ENCODE results near the gene SDR39U1. TPM values are rescaled to one million over a fixed set of nuclear protein-coding genes. Genes with fewer than 3 reads are reported as not detected.
"Not testable (repeated sequence)": the region's sequence is repeated elsewhere in the genome, so short reads cannot be mapped to it uniquely, and the experiment has no call there.

The SDR39U1 gene
- total RNA-seq, 2 experiments from 2014 or later: 43.6 to 55.5 TPM

DNA sequence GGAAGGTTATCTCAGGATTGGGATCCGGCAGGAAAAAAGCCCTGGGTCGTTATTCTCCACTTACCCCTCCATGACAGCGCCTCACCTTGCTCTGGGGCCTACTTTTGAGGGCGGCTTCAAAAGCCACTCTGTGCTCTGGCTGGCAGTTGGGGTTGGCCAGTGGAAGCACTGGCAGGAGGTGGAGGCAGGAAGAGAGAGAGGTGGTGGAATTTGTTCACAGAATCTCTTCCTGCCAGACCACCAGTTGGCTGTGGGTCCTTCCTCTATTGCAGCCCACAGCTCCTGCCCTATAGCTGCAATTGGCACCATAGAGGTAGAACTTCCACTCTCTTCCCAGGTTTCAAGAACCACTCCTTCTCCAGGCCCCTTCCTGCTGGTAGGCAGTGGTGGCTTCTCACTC, 32.7 kb upstream of the SDR39U1 start:
- Mint-ChIP-seq H3K27me3 (no peaks in the 10 kb centered on the region), H3K9me3 (peaks cover 2% of the 10 kb centered on the region), H3K4me1 (ENCODE audit: low read depth) (no peaks in the 10 kb centered on the region), H3K27ac (no peak overlapping the region), H3K36me3 (ENCODE audit: low read depth) (no peaks in the 10 kb centered on the region), H3K4me3 (no peak overlapping the region)
- intact Hi-C loops (cut with micrococcal nuclease): no loop called here
- no peak for DNase-seq
- ATAC-seq: no peak
- ChIA-PET CTCF (no interaction called here), POLR2A (no interaction called here)
- TF ChIP-seq, protein P1, sequence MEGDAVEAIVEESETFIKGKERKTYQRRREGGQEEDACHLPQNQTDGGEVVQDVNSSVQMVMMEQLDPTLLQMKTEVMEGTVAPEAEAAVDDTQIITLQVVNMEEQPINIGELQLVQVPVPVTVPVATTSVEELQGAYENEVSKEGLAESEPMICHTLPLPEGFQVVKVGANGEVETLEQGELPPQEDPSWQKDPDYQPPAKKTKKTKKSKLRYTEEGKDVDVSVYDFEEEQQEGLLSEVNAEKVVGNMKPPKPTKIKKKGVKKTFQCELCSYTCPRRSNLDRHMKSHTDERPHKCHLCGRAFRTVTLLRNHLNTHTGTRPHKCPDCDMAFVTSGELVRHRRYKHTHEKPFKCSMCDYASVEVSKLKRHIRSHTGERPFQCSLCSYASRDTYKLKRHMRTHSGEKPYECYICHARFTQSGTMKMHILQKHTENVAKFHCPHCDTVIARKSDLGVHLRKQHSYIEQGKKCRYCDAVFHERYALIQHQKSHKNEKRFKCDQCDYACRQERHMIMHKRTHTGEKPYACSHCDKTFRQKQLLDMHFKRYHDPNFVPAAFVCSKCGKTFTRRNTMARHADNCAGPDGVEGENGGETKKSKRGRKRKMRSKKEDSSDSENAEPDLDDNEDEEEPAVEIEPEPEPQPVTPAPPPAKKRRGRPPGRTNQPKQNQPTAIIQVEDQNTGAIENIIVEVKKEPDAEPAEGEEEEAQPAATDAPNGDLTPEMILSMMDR (IDR thresholded peaks at IDR 0.05): no peak

DNA sequence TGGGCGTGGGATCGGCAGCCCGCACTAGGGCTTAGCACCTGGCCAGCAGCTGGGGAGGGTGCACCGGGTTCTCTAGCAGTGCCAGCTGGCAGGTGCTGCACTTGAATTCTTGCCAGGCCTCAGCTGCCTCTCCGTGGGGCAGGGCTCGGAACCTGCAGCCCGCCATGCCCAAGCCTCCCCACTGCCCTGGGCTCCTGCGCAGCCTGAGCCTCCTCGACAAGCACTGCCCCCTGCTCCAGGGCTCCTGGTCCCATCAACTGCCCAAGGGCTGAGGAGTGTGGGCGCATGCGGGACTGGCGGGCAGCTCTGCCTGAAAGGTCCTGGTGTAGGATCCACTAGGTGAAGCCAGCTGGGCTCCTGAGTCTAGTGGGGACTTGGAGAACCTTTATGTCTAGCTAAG, 30.6 kb upstream of the SDR39U1 start:
- H3K36me3 Mint-ChIP-seq (ENCODE audit: low read depth): no peaks in the 10 kb centered on the region
- no peak for ATAC-seq
- intact Hi-C loops (cut with micrococcal nuclease): no loop called here
- H3K27ac Mint-ChIP-seq: no peak overlapping the region
- no peaks in the 10 kb centered on the region for H3K4me1 Mint-ChIP-seq (ENCODE audit: low read depth)
- no peaks in the 10 kb centered on the region for H3K9me3 Mint-ChIP-seq
- no peaks in the 10 kb centered on the region for H3K27me3 Mint-ChIP-seq
- TF ChIP-seq, protein P1 (IDR thresholded peaks at IDR 0.05): no peak
- no peak overlapping the region for H3K4me3 Mint-ChIP-seq
- ChIA-PET POLR2A (no interaction called here), CTCF (interaction anchor here (1.1 kb wide), 1 partner anchor 9 kb away, joined by 3 read pairs; no protein-coding TSS in a partner anchor)
- no peak for DNase-seq

DNA sequence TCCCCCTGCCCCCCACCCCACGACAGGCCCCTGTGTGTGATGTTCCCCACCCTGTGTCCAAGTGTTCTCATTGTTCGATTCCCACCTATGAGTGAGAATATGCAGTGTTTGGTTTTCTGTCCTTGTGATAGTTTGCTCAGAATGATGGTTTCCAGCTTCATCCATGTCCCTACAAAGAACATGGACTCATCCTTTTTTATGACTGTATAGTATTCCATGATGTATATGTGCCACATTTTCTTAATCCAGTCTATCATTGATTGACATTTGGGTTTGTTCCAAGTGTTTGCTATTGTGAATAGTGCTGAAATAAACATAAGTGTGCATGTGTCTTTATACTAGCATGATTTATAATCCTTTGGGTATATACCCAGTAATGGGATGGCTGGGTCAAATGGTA, 27.9 kb upstream of the SDR39U1 start:
- H3K4me3 Mint-ChIP-seq; intact Hi-C loops (cut with micrococcal nuclease); H3K4me1 Mint-ChIP-seq (ENCODE audit: low read depth); H3K36me3 Mint-ChIP-seq (ENCODE audit: low read depth); H3K27me3 Mint-ChIP-seq; H3K27ac Mint-ChIP-seq; ATAC-seq; DNase-seq; H3K9me3 Mint-ChIP-seq: not testable (repeated sequence)
- CTCF ChIA-PET: interaction anchor here (1.1 kb wide), 1 partner anchor 11 kb away, joined by 3 read pairs; no protein-coding TSS in a partner anchor
- POLR2A ChIA-PET: interaction anchor here (1.0 kb wide), 1 partner anchor 8 kb away, joined by 3 read pairs; no protein-coding TSS in a partner anchor

DNA sequence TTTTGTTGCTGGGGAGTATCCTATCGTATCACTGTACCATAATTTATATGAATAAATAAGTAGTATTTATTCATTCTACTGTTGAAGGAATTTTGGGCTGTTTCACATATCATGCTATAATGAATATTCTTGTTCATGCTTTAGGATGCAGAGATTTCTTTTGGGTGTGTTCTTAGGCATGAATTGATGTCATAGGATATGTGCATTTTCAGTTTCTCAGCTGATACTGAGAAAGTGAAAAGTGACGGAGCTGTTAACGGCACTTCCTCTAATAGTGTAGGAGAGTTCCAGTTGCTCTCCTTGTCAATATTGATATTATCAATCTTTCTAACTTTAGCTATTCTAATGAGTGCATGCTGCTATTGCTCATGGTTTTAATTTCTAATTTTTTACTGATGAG, 23.2 kb upstream of the SDR39U1 start:
- no peak for ATAC-seq
- no peaks in the 10 kb centered on the region for H3K27me3 Mint-ChIP-seq
- no peak overlapping the region for H3K4me3 Mint-ChIP-seq
- intact Hi-C loops (cut with micrococcal nuclease): no loop called here
- TF ChIP-seq, protein P1 (IDR thresholded peaks at IDR 0.05): no peak
- POLR2A ChIA-PET: no interaction called here
- no peak overlapping the region for H3K27ac Mint-ChIP-seq
- CTCF ChIA-PET: no interaction called here
- no peak for DNase-seq
- H3K36me3 Mint-ChIP-seq (ENCODE audit: low read depth): peaks cover 3% of the 10 kb centered on the region
- H3K9me3 Mint-ChIP-seq: no peaks in the 10 kb centered on the region
- peaks cover 17% of the 10 kb centered on the region for H3K4me1 Mint-ChIP-seq (ENCODE audit: low read depth)

DNA sequence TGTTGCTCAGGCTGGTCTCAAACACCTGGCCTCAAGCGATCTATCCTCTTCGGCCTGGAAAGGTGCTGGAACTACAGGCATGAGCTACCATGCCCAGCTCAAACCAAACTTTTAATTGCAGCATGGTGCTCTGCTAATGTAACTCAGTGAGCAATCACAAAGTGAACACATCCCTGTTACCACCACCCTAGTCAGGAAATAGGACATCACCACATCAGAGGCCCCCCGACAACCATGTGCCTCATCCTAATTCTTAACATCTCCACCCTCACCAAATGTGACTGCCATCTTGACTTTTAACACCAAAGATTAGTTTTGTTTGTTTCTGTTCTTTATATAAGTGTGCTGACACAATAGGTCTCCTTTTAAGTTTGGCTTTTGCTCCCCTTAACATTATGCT, 22.8 kb upstream of the SDR39U1 start:
- intact Hi-C loops (cut with micrococcal nuclease): no loop called here
- no peaks in the 10 kb centered on the region for H3K9me3 Mint-ChIP-seq
- H3K4me1 Mint-ChIP-seq (ENCODE audit: low read depth): peaks cover 17% of the 10 kb centered on the region
- ATAC-seq (peak; percentile 39), DNase-seq (peak; percentile 15)
- CTCF ChIA-PET: interaction anchor here (1.0 kb wide), 1 partner anchor 132 kb away, joined by 3 read pairs; no protein-coding TSS in a partner anchor
- no peaks in the 10 kb centered on the region for H3K27me3 Mint-ChIP-seq
- no peak overlapping the region for H3K27ac Mint-ChIP-seq
- TF ChIP-seq, protein P1 (IDR thresholded peaks at IDR 0.05): no peak
- H3K4me3 Mint-ChIP-seq: no peak overlapping the region
- POLR2A ChIA-PET: no interaction called here
- peaks cover 3% of the 10 kb centered on the region for H3K36me3 Mint-ChIP-seq (ENCODE audit: low read depth)

All from activated CD8-positive, alpha-beta T cell treated with anti-CD3 and anti-CD28 coated beads for 36 hours (primary cell).